Prostate gland (tissue), 2 donors: ENCODE data around the gene DHRS1.
"Not testable (repeated sequence)": the region's sequence is repeated elsewhere in the genome, so short reads cannot be mapped to it uniquely, and the experiment has no call there.

Experiments used
- CTCF ChIP-seq, 4 experiments: fragments of 200-600 bp in 2 of 4; fragments of 450-650 bp in 2 of 4; sonication (generic) in 2 of 4; IDR thresholded peaks; 1 replicate in 3 of 4; 2 replicates in 1 of 4; pipeline ENCODE4 v1.5.1; 2016 to 2019; ENCODE audit warnings: antibody characterized with exemption in 4 of 4, mild to moderate bottlenecking in 2 of 4, moderate library complexity in 2 of 4
- POLR2A ChIP-seq: fragments of 450-650 bp; IDR thresholded peaks from one replicate; pipeline ENCODE4 v1.6.1; 2016; ENCODE audit warnings: antibody characterized with exemption, mild to moderate bottlenecking

- TF ChIP-seq CTCF (IDR thresholded peaks at IDR 0.05); POLR2A: not testable (repeated sequence)
These were observed 54.2 kb downstream of the DHRS1 start for GRCh38 chr14:24245350-24245749.
